IPS-NIHi11 (cell line): ENCODE results near the gene EFNB2.
A peak's percentile ranks its signal among the peaks of the same experiment; 100 is the strongest.

Experiments used
- DNase-seq: peaks from one replicate; pipeline ENCODE4 v3.0.0; 2012; ENCODE audit warnings: mixed read lengths, low spot score

Gene EFNB2

DNA sequence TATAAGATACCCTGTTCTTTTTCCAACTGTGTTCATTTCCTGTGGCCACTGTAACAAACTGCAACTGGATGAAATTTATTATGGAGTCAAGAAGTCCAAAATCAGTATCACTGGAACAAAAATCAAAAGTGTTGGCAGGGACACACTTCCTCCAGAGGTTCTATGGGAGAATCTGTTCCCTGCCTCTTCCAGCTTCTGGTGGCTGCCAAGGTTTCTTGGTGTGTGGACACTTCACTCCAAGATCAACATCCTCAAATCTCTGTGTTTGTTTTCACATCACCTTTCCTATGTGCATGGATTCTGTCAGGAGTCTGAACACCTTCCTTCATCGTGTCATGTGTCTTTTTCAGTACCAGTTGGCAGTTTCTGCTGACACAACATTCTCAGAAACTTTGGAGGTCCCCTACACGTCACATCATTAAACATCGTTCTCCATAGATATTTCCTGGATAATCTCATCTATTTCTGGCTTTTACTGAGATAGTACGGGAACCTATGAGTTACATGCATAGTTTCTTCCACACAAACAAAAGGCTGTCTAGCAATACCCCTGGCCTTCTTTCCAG lies 15.2 kb upstream of the EFNB2 start:
- DNase-seq: no peak

DNA sequence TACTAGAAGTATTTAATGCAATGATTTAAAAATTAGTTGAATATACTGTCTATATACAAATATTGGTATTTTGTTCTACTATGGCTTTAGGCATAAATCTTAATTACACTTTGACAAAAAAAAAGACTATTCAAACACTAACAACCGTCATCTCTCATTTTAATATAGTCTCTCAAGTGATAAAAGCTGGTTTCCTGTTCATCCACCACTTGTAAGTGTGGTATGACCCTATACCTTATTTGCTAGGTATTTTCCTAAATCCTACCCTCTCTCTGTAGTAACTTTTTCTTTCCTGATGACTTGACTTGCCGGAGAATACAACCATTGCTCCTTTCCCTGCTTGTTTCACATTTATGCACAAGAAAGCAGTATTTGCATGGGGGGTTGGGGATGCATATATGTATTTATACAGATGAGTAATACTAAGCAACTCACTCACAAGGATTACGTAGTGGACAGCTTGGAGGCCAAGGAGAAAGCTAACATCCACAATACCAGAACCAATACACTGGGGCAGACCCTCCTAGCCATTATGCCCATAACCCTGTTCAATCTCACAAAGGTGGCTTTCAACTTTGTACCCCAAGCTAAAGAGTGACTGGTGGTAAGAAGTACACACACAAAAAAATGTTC lies 12.7 kb upstream of the EFNB2 start:
- no peak for DNase-seq

DNA sequence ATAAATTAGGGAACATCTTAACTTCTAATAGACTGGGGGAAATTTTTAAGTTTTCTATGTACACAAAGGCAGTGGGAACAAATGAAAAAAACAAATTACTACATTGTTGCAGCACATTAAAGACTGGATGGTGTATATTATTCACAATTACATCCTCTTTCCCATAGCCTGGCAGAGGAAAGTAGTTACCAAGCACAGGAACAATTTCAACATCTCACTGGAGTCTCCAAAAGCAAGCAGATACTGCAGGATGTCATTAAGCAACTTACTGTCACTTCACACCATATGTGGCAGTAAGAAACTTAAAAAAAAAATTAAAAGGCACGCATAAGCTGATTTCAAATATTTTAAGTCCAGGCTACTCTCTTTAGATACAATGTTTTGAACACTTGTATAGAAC lies 6.4 kb upstream of the EFNB2 start:
- DNase-seq: no peak

DNA sequence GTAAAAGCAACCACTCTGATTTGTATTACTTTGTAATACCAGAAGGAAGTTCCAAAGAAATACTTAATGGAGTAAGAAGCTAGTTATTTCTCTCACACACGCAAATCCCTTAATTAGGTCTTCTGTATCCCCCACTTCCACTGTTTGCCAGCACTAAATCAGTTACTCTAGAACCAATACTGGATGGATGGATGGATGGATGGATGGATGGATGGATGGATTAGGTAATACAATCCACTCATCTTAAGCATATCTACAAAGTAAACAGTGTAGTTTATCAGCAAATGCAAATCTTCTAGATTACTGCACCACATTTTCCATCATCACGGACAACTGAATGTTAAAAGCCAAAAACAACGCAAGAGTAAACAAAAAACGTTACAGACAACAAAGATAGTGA lies 5.2 kb upstream of the EFNB2 start:
- DNase-seq: no peak

DNA sequence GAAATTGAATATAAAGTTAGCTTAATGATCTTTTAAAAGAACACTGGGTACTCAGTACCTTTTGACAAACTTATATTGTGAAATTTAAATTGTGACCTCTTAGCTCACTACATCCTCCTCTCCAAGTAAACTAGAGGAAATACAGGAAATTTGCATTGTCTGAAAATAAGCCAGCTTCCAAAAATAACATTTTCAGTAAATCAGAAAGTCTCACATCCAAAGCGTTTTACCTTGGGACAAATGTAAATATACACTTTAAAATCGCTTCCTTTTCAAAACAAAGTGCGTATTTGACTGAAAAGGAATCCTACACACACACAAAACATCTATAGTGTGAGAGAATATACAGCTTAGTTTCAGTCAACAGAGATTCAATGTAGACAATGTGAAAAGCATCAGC lies 2.1 kb upstream of the EFNB2 start:
- DNase-seq: no peak

DNA sequence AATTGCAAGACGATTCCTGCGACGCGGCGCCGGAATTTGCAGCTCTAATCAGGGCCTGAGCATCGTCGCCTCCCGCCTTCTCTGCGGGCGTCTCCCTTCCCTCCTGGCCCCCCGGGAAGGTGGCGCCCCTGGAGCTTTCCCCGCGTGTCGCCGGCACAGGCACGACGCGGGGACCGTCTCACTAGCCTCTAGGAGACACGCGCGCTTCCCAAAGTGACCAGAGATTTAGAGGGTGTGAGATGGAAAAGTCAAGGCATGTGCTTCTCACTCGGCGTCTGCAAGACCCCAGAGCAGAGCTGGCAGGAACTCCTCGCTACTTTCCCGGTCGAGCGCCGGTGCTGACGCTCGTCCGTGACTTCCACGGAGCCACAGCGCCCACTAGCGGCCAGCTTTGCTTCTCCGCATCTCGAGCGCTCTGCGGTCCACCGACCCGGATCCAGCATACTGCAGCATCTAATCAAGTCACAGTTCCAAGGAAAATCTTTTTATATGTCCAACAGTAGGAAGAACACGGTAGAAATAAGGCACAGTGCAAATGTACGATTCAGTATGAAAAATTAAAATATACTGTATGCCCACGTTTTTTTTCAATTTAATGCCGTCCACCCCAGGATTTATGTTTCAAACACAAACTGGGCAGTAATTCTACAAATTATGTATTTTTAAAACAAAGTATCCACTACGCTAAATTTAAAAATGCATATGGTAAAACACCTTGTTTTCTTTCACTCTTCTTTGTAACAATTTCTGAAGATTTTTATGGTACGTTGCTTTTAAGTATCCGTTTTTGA lies 977 bp upstream of the EFNB2 start:
- DNase-seq: peak; percentile 78

DNA sequence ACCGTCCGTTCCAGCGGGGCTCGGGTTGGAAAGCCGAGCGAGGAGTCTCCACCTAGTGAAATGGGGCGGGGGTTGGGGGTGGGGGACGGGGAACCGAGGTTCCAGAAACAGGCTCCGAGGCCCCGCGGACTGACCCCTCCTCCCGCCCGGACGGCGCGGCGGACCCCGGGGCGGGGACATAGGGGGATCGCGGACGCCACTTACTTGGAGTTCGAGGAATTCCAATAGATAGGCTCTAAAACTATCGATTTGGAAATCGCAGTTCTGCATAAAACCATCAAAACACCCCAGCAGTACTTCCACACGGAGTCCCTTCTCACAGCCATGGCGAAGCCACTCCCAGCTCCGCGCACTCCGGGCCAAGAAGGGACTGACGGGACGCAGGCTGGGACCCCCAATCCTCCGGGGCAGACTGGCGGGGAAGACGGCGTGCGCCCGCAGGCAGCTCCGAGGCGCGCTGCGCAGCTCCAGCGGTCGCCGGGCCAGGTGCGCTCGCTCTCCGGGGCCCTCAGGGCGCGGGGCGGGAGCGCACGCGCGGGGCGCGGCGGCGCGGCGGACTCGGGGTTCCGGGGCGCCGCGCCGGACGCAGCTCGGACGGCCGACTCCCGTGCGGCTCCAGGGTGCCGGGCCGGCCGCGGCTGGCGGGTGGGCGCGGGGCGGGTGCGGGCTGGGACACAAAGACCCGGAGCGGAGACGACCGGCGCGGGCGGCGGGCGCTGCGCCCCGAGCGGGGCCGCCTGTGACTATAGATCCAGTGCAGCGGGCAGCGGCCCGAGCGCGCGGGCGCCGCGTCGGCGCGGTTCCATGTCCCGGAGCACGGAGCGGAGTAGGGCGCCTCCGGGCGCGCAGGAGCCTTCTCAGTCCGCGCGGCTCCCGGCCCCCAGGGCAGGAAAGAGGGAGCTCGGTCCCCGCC lies 567 bp downstream of the EFNB2 start:
- peak; percentile 36 for DNase-seq

DNA sequence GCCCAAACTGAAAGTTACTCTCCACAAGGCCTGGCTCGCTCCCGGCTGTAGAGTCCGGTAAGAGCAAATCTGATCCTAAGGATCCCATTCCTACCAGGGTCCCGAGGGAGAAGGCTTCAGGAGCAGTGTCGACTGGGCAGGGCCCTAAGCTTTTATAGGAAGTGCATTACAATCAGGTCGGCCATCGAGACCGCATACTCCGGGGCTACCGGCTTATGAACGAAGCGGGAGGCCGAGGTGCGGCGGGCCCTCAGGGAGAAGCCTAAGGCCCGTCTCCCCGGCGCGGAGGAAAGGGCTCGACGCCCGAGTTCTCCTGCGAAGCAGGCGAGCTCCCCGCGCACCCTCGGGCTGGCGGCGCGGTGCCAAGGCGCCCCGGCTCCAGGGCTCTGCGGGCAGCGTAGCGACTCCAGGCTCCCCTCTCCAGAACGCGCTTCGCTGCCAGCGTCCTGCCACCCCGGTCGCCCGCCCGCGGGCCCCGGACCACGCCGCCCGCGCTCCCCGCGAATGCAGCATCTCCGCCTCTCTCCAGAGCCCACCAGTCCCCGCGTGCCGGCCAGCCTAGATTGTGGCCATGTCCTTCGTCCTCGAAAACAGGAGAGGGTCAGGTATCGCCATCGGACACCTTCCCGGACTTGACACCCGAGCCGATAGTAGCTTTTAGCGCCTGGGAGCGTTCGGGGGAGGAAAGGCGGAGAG lies 1.4 kb downstream of the EFNB2 start:
- no peak for DNase-seq

DNA sequence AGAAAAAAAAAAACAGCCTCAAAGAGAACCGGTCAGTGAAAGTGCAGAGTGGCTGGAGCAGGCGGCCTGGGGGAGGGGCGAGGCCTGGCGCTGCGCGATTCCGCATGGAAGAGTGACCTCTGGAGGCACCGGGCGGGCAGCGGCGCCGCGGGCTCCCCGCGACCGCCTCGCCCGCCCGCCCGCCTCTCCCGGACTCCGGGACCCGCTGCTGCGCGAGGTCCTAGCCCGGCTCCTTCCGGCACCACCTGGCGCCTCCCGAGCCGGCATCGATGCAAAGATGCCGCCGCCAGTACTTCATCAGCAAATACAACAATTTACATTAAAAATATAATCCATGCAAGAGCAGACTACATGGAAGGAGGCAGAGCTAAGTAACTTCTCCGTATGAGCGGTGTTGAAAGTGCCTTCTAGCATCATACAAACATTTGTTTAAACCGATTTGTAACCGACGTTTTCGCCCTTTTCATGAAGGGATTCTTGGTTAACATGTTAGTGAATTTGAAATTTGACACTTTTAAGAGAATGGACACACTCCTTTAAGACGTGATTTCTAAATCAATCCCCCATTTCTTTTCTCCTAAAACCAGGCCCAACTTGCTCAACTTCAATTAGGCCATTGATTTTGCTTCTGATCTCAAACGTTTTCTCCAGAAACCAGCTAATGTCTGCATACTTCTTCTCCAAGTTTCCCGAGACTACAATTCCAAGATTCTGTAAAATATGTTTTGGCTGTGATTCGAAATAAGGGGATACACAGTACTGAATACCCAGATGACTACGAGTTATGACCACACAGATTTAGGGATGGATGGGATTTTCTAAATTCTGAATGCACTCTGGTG lies 2.1 kb downstream of the EFNB2 start:
- peak; percentile 62 for DNase-seq

DNA sequence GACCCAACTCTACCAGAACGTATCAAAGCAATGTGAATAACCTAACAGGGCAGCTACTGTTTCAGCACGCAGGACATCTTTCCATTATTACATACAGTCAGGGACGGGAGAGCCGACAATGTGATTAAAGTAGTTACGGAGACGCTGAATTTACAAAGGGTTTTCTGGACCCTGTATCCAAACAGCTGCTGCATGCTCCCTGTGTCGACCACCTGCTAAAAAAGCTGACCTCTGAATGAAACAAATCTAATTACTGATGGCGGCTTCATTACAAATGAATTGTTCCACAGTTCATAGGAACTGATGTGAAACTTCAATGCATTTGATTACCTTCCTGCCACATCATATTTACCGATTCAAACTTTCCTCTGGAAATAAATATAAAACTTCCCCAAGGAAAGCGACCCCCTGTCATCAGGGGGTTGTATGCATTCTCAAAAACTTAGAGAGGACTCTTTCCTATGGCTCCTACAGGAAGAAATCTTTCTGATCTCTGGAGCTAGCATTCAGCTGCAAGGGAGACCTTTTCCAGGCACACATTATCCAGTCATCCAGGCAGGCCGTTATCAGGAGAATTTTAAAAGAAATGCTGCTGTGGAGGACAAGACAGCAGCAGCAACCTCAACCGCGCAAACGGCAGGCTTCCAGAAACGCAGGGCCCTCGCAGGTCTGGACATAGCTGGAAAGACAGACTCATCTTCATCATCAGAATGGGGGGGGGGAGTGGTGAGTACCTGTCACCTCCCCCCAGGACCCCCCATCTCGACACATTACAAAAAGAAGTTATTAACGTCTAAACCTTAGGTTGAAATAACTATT lies 3.1 kb downstream of the EFNB2 start:
- DNase-seq: no peak

DNA sequence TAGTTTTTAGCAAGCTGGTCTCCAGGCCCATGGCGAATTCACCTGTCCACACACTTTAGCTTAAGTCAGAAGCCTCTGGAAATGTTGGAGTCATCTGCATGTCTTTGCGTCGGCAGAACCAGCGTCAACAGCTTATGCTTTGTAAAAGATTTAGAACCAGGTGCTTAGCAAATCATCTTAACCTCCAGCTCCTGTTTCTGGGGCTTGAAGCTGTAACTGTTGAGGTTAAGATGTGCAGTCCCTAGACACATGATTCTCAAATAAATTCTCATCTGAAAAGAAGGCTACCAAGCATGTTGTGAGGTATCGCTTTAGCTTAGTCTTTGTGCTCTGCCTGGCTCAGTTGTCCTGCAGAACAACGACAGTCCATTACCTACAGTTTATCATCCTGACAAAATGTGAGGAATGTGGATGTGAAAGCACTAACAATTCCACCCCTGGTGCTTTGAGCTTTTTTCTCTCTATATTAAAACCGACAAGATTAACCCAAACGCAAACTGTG lies 4.4 kb downstream of the EFNB2 start:
- DNase-seq: no peak

DNA sequence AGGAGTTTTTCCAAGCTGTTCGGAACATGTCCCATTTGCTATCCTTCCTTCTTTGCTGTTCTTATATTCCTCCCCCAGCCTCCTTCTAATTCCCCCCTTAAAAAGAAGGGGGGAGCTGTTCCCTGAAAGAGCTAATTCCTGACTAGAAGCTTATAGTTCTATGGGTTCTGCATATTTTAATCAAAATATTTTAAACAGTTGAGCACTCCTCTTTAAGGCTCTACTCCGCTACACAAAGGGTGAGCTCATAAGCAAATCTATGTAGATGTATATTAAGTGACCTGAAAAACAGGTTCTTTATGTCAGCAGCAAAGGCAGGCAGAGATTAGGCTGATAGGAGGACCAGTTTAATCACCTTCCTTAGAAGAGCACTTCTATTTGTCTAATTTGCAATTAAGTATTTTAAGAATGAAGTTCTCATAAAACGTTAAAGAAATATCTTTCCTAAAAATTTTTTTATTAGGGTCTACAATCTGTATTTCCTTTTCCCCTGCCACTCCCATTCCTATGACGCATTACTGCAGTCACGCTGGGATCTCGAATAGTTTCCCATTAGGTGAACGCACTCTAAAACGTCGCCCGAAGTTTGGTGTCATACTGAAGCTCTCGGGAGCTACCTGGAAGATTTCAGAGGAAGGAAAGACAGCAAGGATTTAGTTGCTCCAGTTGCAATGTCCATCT lies 5.2 kb downstream of the EFNB2 start:
- no peak for DNase-seq

DNA sequence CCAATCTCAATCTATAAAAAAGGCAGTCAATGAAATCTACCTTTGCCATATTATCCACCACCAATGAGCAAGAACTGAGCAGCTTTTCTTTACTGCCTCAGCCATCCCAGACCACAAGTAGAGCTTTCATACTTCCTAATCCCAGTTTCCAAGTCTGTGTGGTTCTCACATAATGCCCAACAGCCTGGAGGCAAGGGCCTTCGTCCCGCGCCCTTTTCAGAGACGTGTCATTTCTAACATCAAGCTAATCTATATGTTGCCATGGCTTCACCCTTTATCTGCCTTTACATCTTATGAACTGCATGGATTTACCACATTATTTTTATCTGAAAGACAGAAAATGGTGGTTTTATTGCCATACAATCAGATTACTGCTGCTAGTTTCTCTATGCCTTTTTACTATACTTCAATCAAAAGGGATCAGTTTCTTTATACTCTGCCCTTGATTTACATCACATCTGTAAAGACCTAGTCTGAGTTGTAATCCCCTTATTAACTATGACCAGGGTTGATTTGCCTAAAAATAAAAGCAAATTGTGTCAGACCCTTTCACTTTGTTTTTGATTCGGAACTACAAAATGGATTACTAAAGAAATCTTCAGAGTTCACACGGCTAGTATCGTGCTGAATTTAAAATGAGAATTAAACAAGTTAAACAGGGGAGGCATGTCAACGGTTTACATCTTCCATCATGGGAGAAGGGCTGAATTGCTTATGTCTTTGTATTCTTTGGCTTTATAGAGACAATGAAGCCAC lies 5.9 kb downstream of the EFNB2 start:
- no peak for DNase-seq

DNA sequence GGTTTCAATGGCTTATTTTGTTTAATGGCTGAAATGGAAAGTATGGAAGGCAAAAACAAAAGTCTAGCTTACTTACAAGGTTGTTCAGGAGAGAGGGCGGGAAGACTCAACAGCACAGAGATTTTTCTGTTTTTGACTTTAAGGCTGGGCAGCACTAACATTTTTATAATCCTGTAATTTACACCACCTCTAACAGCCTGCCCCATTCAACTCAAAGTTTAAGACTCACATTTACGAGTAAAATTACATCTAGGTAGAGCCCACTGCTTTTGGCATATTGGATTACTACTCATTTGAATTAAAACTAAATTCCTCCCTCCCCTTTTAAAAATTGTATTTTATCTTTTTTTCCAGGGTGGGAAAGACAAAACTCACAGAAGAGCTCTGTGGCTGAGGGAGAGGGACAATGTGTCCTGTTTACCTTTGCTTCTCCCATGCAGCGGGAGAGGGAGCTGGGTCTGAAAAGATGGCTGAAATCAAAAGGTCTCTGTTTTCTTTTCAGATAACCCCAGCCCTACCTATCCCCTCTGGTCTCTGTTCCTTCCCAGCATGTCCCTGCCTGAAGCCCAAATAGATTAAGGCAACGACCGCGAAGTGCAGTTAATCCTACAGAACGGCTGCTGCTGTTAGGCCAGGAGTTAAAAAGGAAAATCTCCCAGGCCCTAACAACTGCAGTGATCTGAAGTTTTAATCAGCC lies 6.6 kb downstream of the EFNB2 start:
- DNase-seq: no peak

DNA sequence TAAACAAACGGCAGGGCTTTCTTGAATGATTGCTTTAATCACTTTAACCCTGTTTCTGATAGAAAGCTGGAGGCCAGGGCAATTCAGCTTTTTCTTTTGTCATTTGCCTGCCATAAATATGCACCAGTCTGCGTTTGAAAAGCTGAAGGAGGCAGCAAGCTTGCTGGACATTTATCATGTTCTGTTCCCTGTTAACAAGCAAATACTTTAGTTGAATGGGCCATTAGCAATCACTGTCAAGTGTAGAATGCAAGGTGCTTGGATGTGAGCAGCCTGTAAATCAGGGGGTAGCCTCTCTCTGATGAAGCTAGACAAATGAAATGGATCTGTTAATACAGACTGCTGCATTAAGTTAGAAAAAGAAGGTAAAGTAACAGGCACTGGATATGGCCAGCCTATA lies 7.6 kb downstream of the EFNB2 start:
- DNase-seq: no peak

DNA sequence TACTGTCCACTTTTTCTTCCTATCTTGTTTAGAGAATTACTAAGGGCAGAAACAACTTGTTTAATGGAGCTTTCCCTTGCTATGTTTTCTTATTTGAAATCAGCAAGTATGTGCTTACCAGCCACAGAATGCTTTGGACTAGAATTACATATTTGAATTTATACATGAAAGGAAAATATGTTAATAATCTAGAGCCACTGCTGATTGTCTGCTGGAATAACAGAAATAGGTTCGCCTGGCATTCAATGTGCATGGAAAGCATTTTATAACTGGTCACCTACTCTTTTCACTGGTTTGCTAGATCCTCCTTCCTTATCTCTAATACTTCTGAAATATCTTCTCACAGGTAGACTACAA lies 8.0 kb downstream of the EFNB2 start:
- no peak for DNase-seq

DNA sequence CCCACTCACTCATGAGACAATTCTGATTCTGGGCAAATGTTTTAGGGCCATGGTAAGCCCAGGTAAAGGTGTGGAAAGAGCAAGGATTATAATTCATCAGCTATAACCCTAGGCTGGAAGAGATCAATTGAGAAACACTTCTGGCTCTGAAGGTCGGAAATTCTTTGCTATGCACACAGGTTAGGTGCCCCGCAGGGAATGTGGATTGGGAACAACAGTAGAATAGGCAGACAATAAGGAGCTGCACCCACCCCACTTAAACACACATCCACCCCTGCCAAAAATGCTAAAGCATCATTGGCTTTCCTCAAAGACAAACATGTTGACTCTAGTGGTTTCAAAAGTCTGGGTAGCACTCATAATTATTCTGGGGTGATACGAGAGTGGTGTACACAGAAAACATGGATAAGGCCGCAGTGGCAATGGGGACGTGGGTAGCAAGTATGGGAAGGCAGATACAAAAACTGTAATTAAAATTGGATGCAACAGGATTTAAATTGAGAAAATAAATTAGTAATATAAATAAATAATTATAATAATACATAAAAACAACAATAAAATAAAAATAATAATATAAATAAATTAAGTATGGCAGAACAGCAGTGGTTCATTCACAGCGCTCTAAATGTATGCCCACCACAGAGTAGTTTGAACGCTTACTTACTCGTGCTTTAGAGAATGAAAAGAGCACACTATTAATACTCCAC lies 8.6 kb downstream of the EFNB2 start:
- DNase-seq: no peak
